ENCODE measurements around the gene SLC25A15.

The SLC25A15 gene

GRCh38 chr13:40792284-40793051 is 3.1 kb downstream of the SLC25A15 start:
- no peak for TF ChIP-seq POLR2A (IDR thresholded peaks at IDR 0.05; ENCODE audit: low read length)
- no peak for TF ChIP-seq GATA1 (IDR thresholded peaks at IDR 0.05; ENCODE audit: low read depth, low read length)
- DNase-seq: no peak

- no peak for DNase-seq
- TF ChIP-seq GATA1 (IDR thresholded peaks at IDR 0.05; ENCODE audit: low read depth, low read length) (no peak), POLR2A (IDR thresholded peaks at IDR 0.05; ENCODE audit: low read length) (no peak)
Measured at GRCh38 chr13:40793339-40793738, 3.9 kb downstream of the SLC25A15 start.

GRCh38 chr13:40794414-40795368 is 5.3 kb downstream of the SLC25A15 start:
- no peak for DNase-seq
- TF ChIP-seq GATA1 (IDR thresholded peaks at IDR 0.05; ENCODE audit: low read depth, low read length) (no peak), POLR2A (IDR thresholded peaks at IDR 0.05; ENCODE audit: low read length) (no peak)

- DNase-seq: no peak
- TF ChIP-seq POLR2A (IDR thresholded peaks at IDR 0.05; ENCODE audit: low read length) (no peak), GATA1 (IDR thresholded peaks at IDR 0.05; ENCODE audit: low read depth, low read length) (no peak)
Measured at GRCh38 chr13:40796649-40797048, 7.2 kb downstream of the SLC25A15 start.

- TF ChIP-seq POLR2A (IDR thresholded peaks at IDR 0.05; ENCODE audit: low read length): peak; percentile 31
- no peak for TF ChIP-seq GATA1 (IDR thresholded peaks at IDR 0.05; ENCODE audit: low read depth, low read length)
Measured at GRCh38 chr13:40798380-40798779, 9.0 kb downstream of the SLC25A15 start.

GRCh38 chr13:40799508-40799907 is 10.1 kb downstream of the SLC25A15 start:
- TF ChIP-seq POLR2A (IDR thresholded peaks at IDR 0.05; ENCODE audit: low read length) (no peak), GATA1 (IDR thresholded peaks at IDR 0.05; ENCODE audit: low read depth, low read length) (no peak)
- DNase-seq: no peak

More at GRCh38 chr13:40798380-40798779, 9.0 kb downstream of the SLC25A15 start:
- peak; percentile 41 to 56 for DNase-seq

GRCh38 chr13:40800559-40800958 is 11.1 kb downstream of the SLC25A15 start:
- TF ChIP-seq GATA1 (IDR thresholded peaks at IDR 0.05; ENCODE audit: low read depth, low read length): no peak
- no peak for TF ChIP-seq POLR2A (IDR thresholded peaks at IDR 0.05; ENCODE audit: low read length)
- no peak for DNase-seq

- TF ChIP-seq POLR2A (IDR thresholded peaks at IDR 0.05; ENCODE audit: low read length) (no peak), GATA1 (IDR thresholded peaks at IDR 0.05; ENCODE audit: low read depth, low read length) (no peak)
- DNase-seq: no peak
Measured at GRCh38 chr13:40801255-40802217, 12.1 kb downstream of the SLC25A15 start.

GRCh38 chr13:40803316-40803715 is 13.9 kb downstream of the SLC25A15 start:
- no peak for TF ChIP-seq POLR2A (IDR thresholded peaks at IDR 0.05; ENCODE audit: low read length)
- no peak for TF ChIP-seq GATA1 (IDR thresholded peaks at IDR 0.05; ENCODE audit: low read depth, low read length)

GRCh38 chr13:40806241-40806640 is 16.8 kb downstream of the SLC25A15 start:
- DNase-seq: no peak
- no peak for TF ChIP-seq POLR2A (IDR thresholded peaks at IDR 0.05; ENCODE audit: low read length)
- TF ChIP-seq GATA1 (IDR thresholded peaks at IDR 0.05; ENCODE audit: low read depth, low read length): no peak

More at GRCh38 chr13:40803316-40803715, 13.9 kb downstream of the SLC25A15 start:
- DNase-seq: no peak

GRCh38 chr13:40809471-40809870 is 20.1 kb downstream of the SLC25A15 start:
- no peak for TF ChIP-seq POLR2A (IDR thresholded peaks at IDR 0.05; ENCODE audit: low read length)
- no peak for TF ChIP-seq GATA1 (IDR thresholded peaks at IDR 0.05; ENCODE audit: low read depth, low read length)
- DNase-seq: no peak

- no peak for TF ChIP-seq POLR2A (IDR thresholded peaks at IDR 0.05; ENCODE audit: low read length)
- no peak for TF ChIP-seq GATA1 (IDR thresholded peaks at IDR 0.05; ENCODE audit: low read depth, low read length)
- no peak for DNase-seq
Measured at GRCh38 chr13:40812102-40812501, 22.7 kb downstream of the SLC25A15 start.

Data from erythroblast (primary cell).